ENCODE data around the gene GMDS.

GMDS gene

DNA sequence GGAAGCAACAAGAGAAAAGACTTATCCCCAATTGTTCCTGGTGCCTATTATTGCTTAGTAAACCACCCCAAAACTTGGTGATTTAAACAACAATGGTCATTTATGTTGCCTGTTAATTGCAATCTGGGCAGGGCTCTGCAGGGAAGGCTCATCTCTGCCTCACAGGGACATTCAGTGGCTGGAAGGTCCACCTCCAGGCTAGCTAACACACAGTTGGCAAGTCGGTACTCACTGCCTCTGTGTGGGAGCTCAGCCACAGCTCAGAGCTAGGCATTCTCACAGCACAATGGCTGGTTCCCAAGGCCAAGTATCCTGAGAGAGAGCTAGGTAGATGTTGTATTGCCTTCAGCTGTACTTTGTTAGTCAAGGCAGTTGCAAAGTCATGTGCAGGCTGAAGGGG, 18.5 kb upstream of the GMDS start:
- Histone ChIP-seq H4K20me1 (ENCODE audit: insufficient read depth, low read length, poor library complexity, severe bottlenecking) (no peaks in the 10 kb centered on the region), H2AFZ (ENCODE audit: low read length) (no peak overlapping the region), H3K9me2 (replicated peaks; ENCODE audit: low read depth, low read length) (no peaks in the 10 kb centered on the region), H3K4me2 (ENCODE audit: low read depth, low read length, poor library complexity, severe bottlenecking) (no peak overlapping the region), H3K36me3 (ENCODE audit: insufficient read depth, low read length) (no peaks in the 10 kb centered on the region), H3K9me3 (ENCODE audit: insufficient read depth, low read depth, low read length) (no peaks in the 10 kb centered on the region), H3K4me1 (ENCODE audit: insufficient read depth, low read length, poor library complexity, severe bottlenecking) (no peaks in the 10 kb centered on the region), H3K4me3 (ENCODE audit: low read length, poor library complexity, severe bottlenecking) (no peak overlapping the region), H3K79me2 (ENCODE audit: insufficient read depth, low read length) (no peaks in the 10 kb centered on the region), H3K27me3 (ENCODE audit: insufficient read depth, low read length, poor library complexity, severe bottlenecking) (no peaks in the 10 kb centered on the region), H3F3A (ENCODE audit: low read depth) (no peaks in the 10 kb centered on the region), H3K9ac (ENCODE audit: low read depth, low read length, poor library complexity, severe bottlenecking) (no peak overlapping the region)
- TF ChIP-seq EZH2phosphoT487 (IDR thresholded peaks at IDR 0.05; ENCODE audit: borderline replicate concordance): no peak
- TF ChIP-seq CTCF (conservative IDR thresholded peaks at IDR 0.05; ENCODE audit: low read length): no peak

DNA sequence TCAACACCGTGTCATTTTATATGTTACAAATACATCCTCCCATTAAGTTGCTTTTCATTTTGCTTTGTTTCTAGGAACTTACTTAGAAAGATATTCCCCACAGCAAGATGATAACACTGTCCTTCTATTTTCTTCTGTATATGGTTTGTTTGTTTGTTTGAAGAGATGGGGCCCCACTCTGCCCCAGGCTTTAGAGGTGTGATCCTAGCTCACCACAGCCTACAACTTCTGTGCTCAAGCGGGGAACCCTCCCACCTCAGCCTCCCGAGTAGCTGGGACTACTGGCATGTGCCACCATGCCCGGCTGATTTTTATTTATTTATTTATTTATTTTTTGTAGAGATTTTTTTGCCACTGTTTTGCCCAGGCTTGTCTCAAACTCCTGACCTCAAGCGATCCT, 14.2 kb upstream of the GMDS start:
- H2AFZ ChIP-seq (ENCODE audit: low read length): no peak overlapping the region
- H3K4me2 ChIP-seq (ENCODE audit: low read depth, low read length, poor library complexity, severe bottlenecking): no peak overlapping the region
- no peaks in the 10 kb centered on the region for H3F3A ChIP-seq (ENCODE audit: low read depth)
- no peaks in the 10 kb centered on the region for H3K9me2 ChIP-seq (replicated peaks; ENCODE audit: low read depth, low read length)
- no peak overlapping the region for H3K9ac ChIP-seq (ENCODE audit: low read depth, low read length, poor library complexity, severe bottlenecking)
- no peak overlapping the region for H3K4me3 ChIP-seq (ENCODE audit: low read length, poor library complexity, severe bottlenecking)
- no peaks in the 10 kb centered on the region for H3K36me3 ChIP-seq (ENCODE audit: insufficient read depth, low read length)
- no peaks in the 10 kb centered on the region for H3K9me3 ChIP-seq (ENCODE audit: insufficient read depth, low read depth, low read length)
- no peaks in the 10 kb centered on the region for H3K4me1 ChIP-seq (ENCODE audit: insufficient read depth, low read length, poor library complexity, severe bottlenecking)
- no peaks in the 10 kb centered on the region for H3K27me3 ChIP-seq (ENCODE audit: insufficient read depth, low read length, poor library complexity, severe bottlenecking)
- H4K20me1 ChIP-seq (ENCODE audit: insufficient read depth, low read length, poor library complexity, severe bottlenecking): no peaks in the 10 kb centered on the region
- no peak for TF ChIP-seq CTCF (conservative IDR thresholded peaks at IDR 0.05; ENCODE audit: low read length)
- no peak for TF ChIP-seq EZH2phosphoT487 (IDR thresholded peaks at IDR 0.05; ENCODE audit: borderline replicate concordance)
- H3K79me2 ChIP-seq (ENCODE audit: insufficient read depth, low read length): no peaks in the 10 kb centered on the region

DNA sequence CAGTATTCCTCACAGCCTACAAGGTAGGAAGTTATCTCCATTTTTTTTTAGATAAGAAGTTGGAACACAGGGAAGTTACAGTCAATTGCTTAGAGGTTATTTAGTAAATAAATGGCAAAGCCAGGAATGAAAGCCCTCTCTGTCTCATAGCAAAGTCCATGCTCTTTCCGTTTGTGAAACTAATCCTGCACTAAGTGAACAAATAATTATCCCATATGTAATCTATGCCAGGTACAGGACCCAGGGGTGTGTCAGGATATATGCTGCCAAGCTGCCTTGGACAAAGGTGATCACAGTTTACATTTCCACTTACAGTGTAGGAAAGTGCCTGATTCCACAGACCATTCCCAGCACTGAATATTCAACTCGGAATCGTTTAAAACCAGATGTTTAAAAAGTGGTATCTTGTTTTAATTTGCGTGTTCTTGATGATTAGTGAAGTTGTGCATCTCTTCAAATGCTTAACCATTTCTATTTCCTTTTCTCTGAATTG, 13.6 kb upstream of the GMDS start:
- H3K9me2 ChIP-seq (replicated peaks; ENCODE audit: low read depth, low read length): no peaks in the 10 kb centered on the region
- no peaks in the 10 kb centered on the region for H3K79me2 ChIP-seq (ENCODE audit: insufficient read depth, low read length)
- H3K9ac ChIP-seq (ENCODE audit: low read depth, low read length, poor library complexity, severe bottlenecking): no peak overlapping the region
- no peak overlapping the region for H2AFZ ChIP-seq (ENCODE audit: low read length)
- no peaks in the 10 kb centered on the region for H3K36me3 ChIP-seq (ENCODE audit: insufficient read depth, low read length)
- no peaks in the 10 kb centered on the region for H3K4me1 ChIP-seq (ENCODE audit: insufficient read depth, low read length, poor library complexity, severe bottlenecking)
- H4K20me1 ChIP-seq (ENCODE audit: insufficient read depth, low read length, poor library complexity, severe bottlenecking): no peaks in the 10 kb centered on the region
- no peaks in the 10 kb centered on the region for H3K9me3 ChIP-seq (ENCODE audit: insufficient read depth, low read depth, low read length)
- H3F3A ChIP-seq (ENCODE audit: low read depth): no peaks in the 10 kb centered on the region
- no peak overlapping the region for H3K4me2 ChIP-seq (ENCODE audit: low read depth, low read length, poor library complexity, severe bottlenecking)
- H3K27me3 ChIP-seq (ENCODE audit: insufficient read depth, low read length, poor library complexity, severe bottlenecking): no peaks in the 10 kb centered on the region
- H3K4me3 ChIP-seq (ENCODE audit: low read length, poor library complexity, severe bottlenecking): no peak overlapping the region
- no peak for TF ChIP-seq EZH2phosphoT487 (IDR thresholded peaks at IDR 0.05; ENCODE audit: borderline replicate concordance)
- TF ChIP-seq CTCF (conservative IDR thresholded peaks at IDR 0.05; ENCODE audit: low read length): no peak

Data from Loucy (cell line).